Lower leg skin (tissue), 4 donors: ENCODE measurements around the gene AGT. TPM values are rescaled to one million over a fixed set of nuclear protein-coding genes. Genes with fewer than 3 reads are reported as not detected.

Experiments
- DNase-seq, 2 donors: peaks; one replicate each; pipeline ENCODE4 v3.0.0-alpha.2; 2019; ENCODE audit warnings: low spot score in 2 of 2
- H3K4me3 ChIP-seq: fragments of 200-600 bp; sonication (generic); 2 replicates; pipeline ENCODE4 v1.5.1; 2017; ENCODE audit warnings: mild to moderate bottlenecking, low read depth; ENCODE audit not compliant: poor library complexity, severe bottlenecking
- CTCF ChIP-seq, 3 donors: fragments of 450-650 bp; IDR thresholded peaks; one replicate each; pipeline ENCODE4 v1.5.1; 2016; ENCODE audit warnings: antibody characterized with exemption in 3 of 3, mild to moderate bottlenecking in 3 of 3, moderate library complexity in 2 of 3
- POLR2A ChIP-seq, 2 donors: fragments of 450-650 bp; IDR thresholded peaks; one replicate each; pipeline ENCODE4 v1.6.1; 2016 to 2017; ENCODE audit warnings: antibody characterized with exemption in 2 of 2, mild to moderate bottlenecking in 1 of 2, moderate library complexity in 1 of 2
- WGBS, 2 donors: methylation state at CpG; one replicate each; pipeline ENCODE4 v1.1.5; 2018; 5-methylcytosine and 5-hydroxymethylcytosine counted together
- intact Hi-C: fragments of 100-400 bp; cut with DNase I; formaldehyde crosslinking; loops from one replicate; pipeline ENCODE4 v1.15.0; 2023; ENCODE audit warnings: low total_unique reads
- total RNA-seq, 4 donors: library from RNA; depleted of rRNA; stranded (reverse); fragments of >200 nt; gene quantifications; one replicate each; pipeline ENCODE4 v1.1.0, GENCODE V29; 2016

Gene AGT
- total RNA-seq, 4 donors from 2014 or later = 0.20 to 5.8 (median 1.4) TPM

- intact Hi-C loops = no loop called here
Measured at GRCh38 chr1:230709619-230710542, 4.0 kb downstream of the AGT start.

GRCh38 chr1:230708631-230709580 lies 5.0 kb downstream of the AGT start:
- no peak for TF ChIP-seq POLR2A (IDR thresholded peaks at IDR 0.05)
- no peak for TF ChIP-seq CTCF (IDR thresholded peaks at IDR 0.05)
- 58 to 74% methylated on average over 16 of the region's 16 CpGs for WGBS, 2 donors
- peak in 1 of 2 donors; percentile 47 for DNase-seq
- intact Hi-C loops = no loop called here
- no peak overlapping the region for H3K4me3 ChIP-seq

More at GRCh38 chr1:230709619-230710542, 4.0 kb downstream of the AGT start:
- DNase-seq = no peak
- no peak overlapping the region for H3K4me3 ChIP-seq
- TF ChIP-seq POLR2A (IDR thresholded peaks at IDR 0.05) (no peak), CTCF (IDR thresholded peaks at IDR 0.05) (no peak)
- 69 to 79% methylated on average over 9 to 18 of the region's 18 CpGs for WGBS, 2 donors

- intact Hi-C loops = no loop called here
- H3K4me3 ChIP-seq = no peak overlapping the region
- no peak for TF ChIP-seq POLR2A (IDR thresholded peaks at IDR 0.05)
- WGBS, 2 donors = 70 to 75% methylated on average over 21 to 22 of the region's 22 CpGs
- no peak for DNase-seq
Measured at GRCh38 chr1:230707732-230708630, 5.9 kb downstream of the AGT start.

- no peak overlapping the region for H3K4me3 ChIP-seq
- DNase-seq = no peak
- intact Hi-C loops = no loop called here
- 89 to 91% methylated on average over 20 of the region's 20 CpGs for WGBS, 2 donors
- TF ChIP-seq CTCF (IDR thresholded peaks at IDR 0.05) = no peak
- TF ChIP-seq POLR2A (IDR thresholded peaks at IDR 0.05) = no peak
Measured at GRCh38 chr1:230706887-230707731, 6.8 kb downstream of the AGT start.

GRCh38 chr1:230706020-230706699 lies 7.8 kb downstream of the AGT start:
- intact Hi-C loops = no loop called here
- H3K4me3 ChIP-seq = no peak overlapping the region
- 86% methylated on average over 7 to 9 of the region's 9 CpGs for WGBS, 2 donors
- no peak for TF ChIP-seq CTCF (IDR thresholded peaks at IDR 0.05)
- no peak for TF ChIP-seq POLR2A (IDR thresholded peaks at IDR 0.05)
- DNase-seq = no peak
